DMS 273 (cell line): ENCODE measurements around the gene WNT7B.
A peak's percentile ranks its signal among the peaks of the same experiment; 100 is the strongest.

Experiments
- DNase-seq: peaks from one replicate; lab custom pipeline; 2025; ENCODE audit not compliant: unreplicated experiment; lab: John Stamatoyannopoulos, UW

Gene WNT7B

GRCh38 chr22:45933506-45934167 lies 43.3 kb downstream of the WNT7B start:
- no peak for DNase-seq

GRCh38 chr22:45932071-45932470 lies 44.9 kb downstream of the WNT7B start:
- no peak for DNase-seq

DNA sequence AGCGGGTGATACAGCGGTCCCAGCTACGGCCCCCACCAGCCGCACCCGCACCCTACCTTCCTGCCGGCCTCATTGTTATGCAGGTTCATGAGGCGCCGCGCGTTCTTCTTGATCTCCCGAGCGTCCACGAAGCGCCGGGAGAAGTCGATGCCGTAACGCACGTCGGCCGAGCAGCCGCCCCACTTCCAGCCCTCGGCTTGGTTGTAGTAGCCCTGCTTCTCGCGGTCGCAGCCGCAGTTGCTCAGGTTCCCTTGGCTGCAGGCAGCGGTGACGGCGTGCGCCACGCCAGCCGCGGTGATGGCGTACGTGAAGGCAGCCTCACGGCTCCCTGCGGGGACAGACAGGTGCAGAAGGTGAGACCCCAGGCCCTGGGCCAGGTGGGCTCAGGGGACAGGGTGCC lies 45.9 kb downstream of the WNT7B start:
- DNase-seq, result no peak

DNA sequence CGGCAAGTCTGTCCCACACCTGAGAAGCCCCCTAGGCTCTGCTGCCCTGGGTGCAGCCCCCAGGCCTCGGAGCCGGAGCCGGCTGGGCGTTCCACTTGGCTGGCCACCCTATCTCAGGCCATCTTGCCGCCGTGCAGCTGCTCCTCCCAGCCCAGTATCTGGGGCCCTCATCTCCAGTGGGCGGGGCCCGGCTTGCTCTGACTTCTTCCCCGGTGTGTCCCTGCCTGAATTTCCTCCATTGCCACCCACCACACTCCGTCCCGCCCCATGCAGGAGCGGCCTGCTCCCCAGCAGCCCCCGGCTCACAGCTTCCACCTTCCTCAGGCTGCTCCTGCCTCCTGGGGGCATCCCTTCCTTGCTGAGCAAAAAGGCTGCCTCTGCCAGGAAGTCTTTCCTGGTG lies 46.6 kb downstream of the WNT7B start:
- DNase-seq, result no peak

- no peak for DNase-seq
Observed at GRCh38 chr22:45929649-45930048, 47.3 kb downstream of the WNT7B start.

GRCh38 chr22:45928726-45929368 lies 48.1 kb downstream of the WNT7B start:
- no peak for DNase-seq

GRCh38 chr22:45927059-45927458 lies 49.9 kb downstream of the WNT7B start:
- no peak for DNase-seq

DNA sequence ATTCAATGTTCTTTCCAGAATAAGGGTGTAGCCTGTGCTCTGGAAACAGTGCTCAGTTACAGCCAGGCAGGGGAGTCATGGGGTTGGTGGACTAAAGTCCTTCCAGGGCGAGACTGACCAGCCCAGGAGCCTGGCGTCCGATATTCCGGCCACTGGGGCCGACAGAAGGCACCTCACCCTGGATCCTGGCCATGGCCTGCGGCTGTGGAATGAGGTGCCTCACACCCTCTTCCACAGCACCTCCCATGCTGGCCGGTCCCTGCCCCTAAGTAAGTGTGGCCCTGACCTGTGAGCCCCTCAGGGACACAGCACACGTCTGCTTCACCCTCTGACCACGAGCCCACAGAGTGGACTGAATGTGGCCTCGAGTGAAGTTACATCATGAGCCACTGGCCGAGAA lies 50.5 kb downstream of the WNT7B start:
- DNase-seq, result no peak

GRCh38 chr22:45925811-45926351 lies 51.1 kb downstream of the WNT7B start:
- no peak for DNase-seq

DNA sequence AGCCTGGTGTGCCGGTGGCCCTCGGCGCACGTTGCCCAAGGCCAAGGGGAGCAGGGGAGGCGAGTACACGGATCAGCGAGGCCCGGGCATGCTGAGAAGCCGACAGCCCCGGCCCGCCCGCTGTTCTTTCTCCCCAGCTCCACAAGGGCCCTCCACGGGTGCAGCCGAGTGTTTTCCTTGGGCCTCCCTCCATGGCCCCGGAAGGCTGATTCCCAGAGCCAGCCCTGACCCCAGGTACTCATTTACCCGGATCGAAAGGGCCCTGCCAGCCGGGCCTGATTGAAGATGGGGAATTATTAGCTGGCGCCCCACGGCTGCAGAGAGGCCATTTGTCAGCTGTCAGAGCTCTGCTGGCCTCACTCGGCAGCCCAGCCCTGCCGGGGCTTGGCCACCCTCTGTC lies 53.1 kb downstream of the WNT7B start:
- DNase-seq, result no peak

DNA sequence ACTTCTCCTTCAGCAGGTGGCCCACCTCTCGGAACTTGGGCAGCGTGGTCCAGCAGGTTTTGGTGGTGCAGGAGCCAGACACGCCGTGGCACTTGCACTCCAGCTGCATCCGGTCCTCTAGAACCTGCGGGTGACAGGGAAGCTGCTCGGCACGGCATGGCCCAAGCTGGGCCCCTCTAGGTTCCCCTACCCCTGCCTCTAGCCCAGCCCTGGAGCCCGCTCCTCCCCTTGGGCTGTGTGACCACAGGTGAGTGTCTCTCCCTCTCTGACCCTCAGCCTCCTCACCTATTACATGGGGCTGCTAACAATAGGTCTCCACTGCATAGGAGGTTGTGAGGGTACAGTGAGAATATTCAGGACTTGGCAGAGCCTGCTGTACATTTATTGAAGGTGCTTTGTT lies 53.8 kb downstream of the WNT7B start:
- no peak for DNase-seq

DNA sequence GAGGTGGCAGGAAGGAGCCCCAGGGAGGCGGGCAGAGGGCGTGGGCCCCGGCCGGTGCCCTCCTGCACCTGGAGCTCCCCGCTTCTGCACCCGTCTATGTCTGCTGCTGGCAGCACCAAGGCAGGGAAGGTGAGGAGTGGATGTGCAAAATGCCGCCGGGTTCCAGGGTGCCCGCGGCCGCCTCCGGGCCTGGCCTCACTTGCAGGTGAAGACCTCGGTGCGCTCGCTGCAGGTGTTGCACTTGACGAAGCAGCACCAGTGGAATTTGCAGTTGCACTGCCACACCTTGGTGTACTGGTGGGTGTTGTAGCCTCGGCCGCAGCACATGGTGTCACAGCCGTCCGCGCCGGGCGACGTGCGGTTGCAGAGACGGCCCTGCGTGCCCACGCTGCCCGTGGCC lies 54.3 kb downstream of the WNT7B start:
- DNase-seq, result no peak

- no peak for DNase-seq
Observed at GRCh38 chr22:45922256-45922655, 54.7 kb downstream of the WNT7B start.

GRCh38 chr22:45919504-45920286 lies 57.3 kb downstream of the WNT7B start:
- DNase-seq, result no peak

DNA sequence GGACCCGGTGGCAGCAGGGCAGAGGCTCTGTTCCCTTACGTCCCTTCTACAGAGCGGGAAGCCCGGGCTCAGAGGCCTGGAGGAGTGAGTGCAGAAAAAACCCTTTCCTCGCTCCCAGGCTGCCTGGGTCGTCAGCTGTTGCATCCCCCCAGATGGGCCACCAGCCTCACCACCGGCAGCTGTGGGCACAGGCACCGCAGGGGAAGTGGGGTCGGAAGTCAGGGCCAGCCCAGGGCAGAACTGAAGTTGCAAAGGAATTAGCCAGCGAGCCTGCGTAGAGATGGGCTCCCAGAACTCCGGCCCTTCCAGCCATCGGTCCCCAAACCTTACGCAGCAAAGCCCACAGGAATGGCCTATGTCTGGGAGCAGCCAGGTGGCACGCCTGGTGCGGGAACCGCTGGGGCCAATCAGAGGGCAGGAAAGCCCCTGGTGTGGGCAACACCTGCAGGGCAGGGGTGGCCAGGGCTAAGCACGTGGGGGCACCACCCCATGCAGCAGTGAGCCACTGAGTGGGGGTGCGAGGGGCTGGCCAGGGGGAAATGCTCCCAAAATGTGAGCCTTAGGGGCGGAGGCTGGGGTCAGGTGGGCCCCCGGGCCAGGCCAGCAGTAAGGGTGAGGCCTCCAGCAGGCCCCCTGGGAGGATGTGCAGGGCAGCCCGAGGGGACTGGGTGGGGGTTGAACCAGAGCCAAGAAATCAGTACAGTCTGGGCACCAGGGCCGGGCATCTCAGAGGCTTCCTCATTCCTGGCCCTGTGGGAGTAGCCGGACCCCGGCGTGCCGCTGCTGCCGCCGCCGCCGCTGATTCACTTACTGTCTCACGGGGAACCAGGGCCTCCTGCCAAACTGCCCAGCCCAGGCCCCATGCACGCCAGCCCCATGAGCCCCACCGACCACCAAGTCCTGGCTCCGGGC lies 58.2 kb downstream of the WNT7B start:
- no peak for DNase-seq

GRCh38 chr22:45917700-45918458 lies 59.1 kb downstream of the WNT7B start:
- DNase-seq, result no peak

DNA sequence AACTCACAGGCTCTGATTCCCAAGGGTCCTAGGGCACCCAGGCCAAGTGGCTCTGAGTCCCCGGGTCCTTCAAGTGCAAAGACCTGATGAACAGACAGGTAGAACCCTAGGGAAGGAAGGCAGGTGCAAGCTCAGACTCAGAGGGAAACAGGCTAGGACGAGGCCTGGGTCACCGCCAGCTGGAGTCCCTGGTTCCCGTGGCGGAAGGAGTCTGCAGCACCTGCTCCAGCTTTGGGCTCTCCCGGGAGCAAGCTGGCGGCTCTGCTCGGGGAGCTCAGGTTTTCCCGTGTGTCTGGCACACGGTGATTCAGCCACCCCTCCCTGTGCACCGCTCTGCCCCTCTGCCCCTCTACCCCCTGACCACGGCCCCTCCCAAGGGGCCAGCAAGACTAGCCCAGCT lies 59.8 kb downstream of the WNT7B start:
- peak; percentile 75 for DNase-seq

GRCh38 chr22:45916515-45916914 lies 60.4 kb downstream of the WNT7B start:
- no peak for DNase-seq

GRCh38 chr22:45915841-45916240 lies 61.1 kb downstream of the WNT7B start:
- no peak for DNase-seq

DNA sequence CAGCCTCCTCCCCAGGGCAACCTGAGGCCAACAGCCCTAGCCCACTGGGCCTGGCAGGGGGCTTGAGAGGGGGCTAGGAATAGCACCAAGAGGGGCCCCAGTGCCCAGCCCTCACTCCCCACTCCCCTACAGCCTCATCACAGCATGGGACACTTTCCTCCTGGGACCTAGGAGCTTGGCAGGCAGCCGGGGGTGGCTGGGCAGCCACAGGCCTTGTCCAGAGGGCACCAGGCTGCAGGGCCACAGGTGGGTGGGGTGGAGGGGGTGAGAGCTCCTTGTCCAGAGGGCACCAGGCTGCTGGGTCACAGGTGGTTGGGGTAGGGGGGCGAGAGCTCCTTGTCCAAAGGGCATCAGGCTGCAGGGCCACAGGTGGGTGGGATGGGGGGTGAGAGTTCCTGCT lies 61.8 kb downstream of the WNT7B start:
- no peak for DNase-seq
